ENCODE results near the gene EN1.

Gene EN1

GRCh38 chr2:118808429-118808809 lies 39.0 kb downstream of the EN1 start:
- TF ChIP-seq CTCF (conservative IDR thresholded peaks at IDR 0.05) (no peak), ZFX (IDR thresholded peaks at IDR 0.05) (no peak)
- H3K27ac ChIP-seq, result no peak overlapping the region

DNA sequence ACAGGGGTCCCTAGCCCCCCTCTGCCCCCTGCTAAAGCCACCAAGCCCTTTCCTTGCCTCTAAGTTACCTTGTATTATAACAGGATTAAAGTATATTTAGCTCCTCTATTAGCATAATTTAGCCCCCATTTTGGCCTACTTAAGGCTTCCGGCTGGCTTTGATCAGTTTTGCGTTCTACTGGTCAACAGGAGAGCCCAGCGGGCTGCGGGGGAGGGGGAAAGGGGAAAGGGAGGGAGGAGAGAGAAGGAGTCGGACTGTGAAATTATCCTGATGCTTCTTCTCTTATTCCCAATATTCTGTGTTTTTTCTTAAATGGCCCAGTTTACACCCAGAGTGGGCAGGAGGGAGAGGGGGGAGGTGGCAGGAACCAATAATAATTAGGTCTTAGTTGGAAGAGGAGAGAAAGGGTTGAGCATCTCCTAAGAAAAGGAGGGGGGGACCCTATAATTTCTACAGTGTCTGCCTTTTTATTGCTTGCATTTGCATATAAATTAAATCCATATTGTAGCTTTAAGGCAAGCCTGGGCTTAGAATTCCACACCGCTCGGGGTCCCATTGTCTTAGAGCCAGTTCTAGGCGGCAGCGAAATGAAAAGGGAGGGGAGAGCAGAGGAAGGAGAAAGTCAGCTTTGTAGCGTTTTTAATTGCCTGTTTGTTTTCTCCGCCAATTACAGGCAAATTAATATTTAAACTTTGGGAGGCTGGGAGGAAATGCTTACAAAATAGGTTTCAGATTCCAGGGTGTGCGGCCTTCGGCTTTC lies 39.6 kb downstream of the EN1 start:
- H3K27ac ChIP-seq, result no peak overlapping the region
- TF ChIP-seq ZFX (IDR thresholded peaks at IDR 0.05), result no peak
- no peak for TF ChIP-seq CTCF (conservative IDR thresholded peaks at IDR 0.05)

DNA sequence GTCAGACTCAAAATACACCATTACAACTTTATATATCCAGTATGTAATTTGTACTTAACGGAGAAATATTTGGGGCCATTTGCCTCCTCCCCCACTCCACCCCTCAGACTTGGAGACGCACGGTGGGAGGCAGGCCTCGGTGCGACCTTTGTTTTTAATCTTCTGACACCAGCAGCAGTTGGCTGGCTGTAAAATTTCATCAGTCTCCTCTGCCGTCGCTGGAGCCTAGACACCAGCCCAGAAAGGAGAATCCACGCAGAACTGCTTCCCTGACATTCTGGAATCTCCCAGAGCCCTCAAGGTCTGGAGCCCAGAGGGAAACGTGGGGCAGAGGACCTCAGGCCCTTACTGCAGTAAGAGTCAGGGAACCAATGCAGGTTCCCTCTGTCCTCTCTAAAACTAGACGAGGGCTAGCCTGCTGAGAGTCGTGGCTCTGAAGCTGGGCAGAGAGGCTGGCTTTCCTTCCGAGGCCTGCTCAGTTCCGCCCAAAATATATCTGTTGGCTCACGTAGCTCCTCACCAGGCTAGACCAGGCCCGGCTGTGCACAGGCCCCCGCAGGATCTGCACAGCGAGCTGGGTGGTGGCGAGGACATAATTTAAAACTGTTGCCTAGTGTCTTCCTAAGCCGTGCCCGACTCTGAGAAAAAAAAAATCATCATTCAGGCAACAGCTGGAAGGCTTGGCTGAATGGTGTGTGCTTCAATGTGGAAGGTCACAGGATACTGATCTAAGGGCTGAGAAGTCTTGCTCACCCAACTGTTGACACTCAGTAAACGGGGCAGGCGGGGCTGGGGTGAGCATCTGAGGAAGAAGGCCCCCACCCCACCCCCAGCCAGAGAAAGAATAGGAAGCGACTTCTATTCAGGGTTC lies 40.4 kb downstream of the EN1 start:
- no peak overlapping the region for H3K27ac ChIP-seq
- TF ChIP-seq ZFX (IDR thresholded peaks at IDR 0.05) (no peak), CTCF (conservative IDR thresholded peaks at IDR 0.05) (no peak)

DNA sequence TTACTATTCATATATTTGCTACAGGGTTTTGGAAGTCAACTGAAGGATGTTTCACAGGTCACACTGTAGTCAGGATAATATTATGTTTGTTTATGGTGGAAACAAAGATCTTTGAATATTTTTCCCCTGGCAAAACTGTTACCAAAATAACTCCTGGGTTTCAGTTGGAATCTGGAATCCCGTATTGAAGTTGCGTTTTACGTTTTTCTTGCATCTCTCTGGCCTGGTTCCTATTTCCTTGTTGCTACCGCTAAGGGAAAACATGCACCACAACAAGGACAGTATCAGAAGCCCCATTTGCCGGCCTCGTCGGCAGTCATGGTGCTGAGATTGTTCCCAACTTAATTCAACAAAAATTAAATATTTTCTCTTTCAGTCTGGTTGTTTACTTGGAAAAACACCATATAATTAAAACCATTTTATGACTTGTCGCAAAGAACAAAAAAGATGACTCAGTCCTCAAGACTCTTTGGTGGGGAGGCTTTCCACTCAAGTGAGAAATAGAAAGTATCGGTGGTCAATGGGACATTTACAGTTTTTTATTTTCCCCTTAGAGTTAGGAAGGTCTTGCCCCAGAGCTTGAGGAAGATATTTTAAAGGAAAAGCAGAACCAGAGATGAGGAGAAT lies 42.3 kb downstream of the EN1 start:
- TF ChIP-seq CTCF (conservative IDR thresholded peaks at IDR 0.05) (no peak), ZFX (IDR thresholded peaks at IDR 0.05) (no peak)
- no peak overlapping the region for H3K27ac ChIP-seq

- no peak overlapping the region for H3K27ac ChIP-seq
- no peak for TF ChIP-seq CTCF (conservative IDR thresholded peaks at IDR 0.05)
- no peak for TF ChIP-seq ZFX (IDR thresholded peaks at IDR 0.05)
Measured at GRCh38 chr2:118803012-118803411, 44.4 kb downstream of the EN1 start.

DNA sequence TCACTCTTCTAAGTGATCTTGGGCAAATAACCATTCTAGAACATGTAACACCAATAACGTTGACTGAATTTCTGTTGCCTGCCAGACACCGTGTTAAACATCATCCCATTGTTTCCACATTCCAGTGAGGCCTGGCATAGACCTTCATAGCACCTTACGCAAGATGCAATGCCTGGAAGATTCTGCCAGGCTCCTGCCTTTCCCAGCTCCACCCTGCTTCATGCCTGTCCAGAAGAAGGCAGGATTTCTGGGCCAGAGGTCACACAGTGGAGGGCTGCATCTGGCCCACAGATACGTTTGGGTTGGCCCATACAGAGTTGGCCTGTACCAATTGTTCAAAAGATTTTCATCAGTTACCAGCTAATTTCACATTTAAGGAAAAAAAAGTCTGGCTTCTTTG lies 46.3 kb downstream of the EN1 start:
- TF ChIP-seq CTCF (conservative IDR thresholded peaks at IDR 0.05) (no peak), ZFX (IDR thresholded peaks at IDR 0.05) (no peak)
- no peak overlapping the region for H3K27ac ChIP-seq

DNA sequence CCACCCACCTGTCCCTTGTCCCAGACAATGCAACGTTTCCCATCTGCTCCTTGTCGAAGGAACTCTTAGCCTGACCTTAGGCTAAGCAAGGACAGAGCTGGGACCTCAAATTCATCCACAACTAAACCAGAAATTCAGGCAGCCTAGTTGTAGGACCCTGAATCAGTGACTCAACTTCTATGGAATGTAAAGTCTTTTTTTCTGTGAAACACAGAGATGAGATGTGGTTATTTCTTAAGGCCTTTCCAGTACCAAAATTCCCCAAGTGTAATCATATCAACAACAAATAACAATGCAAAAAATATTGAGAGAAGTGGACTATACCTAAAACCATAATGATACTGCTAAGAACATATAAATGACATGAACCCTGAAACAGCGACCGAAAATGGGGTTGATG lies 46.7 kb downstream of the EN1 start:
- no peak overlapping the region for H3K27ac ChIP-seq
- TF ChIP-seq ZFX (IDR thresholded peaks at IDR 0.05) (no peak), CTCF (conservative IDR thresholded peaks at IDR 0.05) (no peak)

Measured in C4-2B (cell line).